Posterior cingulate gyrus (tissue), 11 donors: ENCODE results near the gene ATP6AP1.
"Not testable (repeated sequence)": the region's sequence is repeated elsewhere in the genome, so short reads cannot be mapped to it uniquely, and the experiment has no call there.

ENCODE experiments used
- DNase-seq, 10 donors: peaks; one replicate each; pipeline versions ENCODE4 v3.0.0 to v3.0.0-alpha.2; 2020 to 2021; ENCODE audit warnings: mixed read lengths in 3 of 10
- intact Hi-C: fragments of 100-400 bp; cut with DNase I; formaldehyde crosslinking; loops from one replicate; pipeline ENCODE4 v1.15.1; 2023

ATP6AP1 gene

GRCh38 chrX:154428176-154429171, at the start of gene ATP6AP1:
TSS of gene ATP6AP1 (plus strand) at chrX:154428677. CDS start at chrX:154428693, 16 bp downstream.
- DNase-seq = peak; percentile 86 to 99 (median 88)
- intact Hi-C loops = no loop called here

DNA sequence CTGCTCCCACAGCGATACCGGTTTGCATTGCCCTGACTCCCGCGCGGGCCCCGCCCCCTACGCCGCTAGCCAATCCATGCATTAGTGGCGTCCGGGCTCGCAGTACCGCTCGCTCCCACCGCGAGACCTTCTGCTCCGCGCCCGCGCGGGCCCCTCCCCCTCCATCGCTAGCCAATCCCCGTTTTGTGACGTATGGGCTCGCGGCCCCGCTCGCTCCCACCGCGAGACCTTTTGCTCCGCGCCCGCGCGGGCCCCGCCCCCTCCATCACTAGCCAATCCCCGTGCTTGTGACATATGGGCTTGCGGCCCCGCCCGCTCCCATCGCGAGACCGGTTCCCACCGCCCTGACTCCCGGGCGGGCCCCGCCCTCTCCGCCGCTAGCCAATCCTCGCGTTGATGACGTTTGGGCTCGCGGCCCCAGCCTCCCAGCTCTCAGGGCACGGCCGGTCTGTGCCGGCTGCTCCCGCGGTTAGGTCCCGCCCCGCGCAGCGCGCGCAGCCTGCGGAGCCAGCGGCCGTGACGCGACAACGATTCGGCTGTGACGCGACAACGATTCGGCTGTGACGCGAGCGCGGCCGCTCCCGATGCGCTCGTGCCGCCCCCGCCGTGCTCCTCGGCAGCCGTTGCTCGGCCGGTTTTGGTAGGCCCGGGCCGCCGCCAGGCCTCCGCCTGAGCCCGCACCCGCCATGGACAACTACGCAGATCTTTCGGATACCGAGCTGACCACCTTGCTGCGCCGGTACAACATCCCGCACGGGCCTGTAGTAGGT, 49.5 kb upstream of the ATP6AP1 start, which contains the start of gene EMD:
EMD (plus strand) TSS at position 497 of the 770 bp plus-strand sequence; CDS start at position 687, 190 bp downstream.
- peak; percentile 91 to 99 (median 96) for DNase-seq
- intact Hi-C loops = no loop called here

DNA sequence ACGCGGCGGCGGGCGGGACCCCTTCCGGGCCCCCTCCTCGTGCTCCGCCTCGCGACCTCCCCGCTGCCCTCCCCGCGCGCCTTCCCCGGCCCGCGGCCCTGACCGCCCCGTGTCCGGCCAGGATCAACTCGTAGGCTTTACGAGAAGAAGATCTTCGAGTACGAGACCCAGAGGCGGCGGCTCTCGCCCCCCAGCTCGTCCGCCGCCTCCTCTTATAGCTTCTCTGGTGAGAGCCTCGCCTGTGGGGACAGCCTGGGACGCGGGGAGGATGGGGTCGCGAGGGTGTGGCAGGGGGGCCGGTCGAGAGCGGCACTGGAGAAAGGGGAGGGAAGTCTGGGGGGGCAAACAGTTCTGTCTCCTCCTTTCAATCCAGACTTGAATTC, 48.9 kb upstream of the ATP6AP1 start:
- intact Hi-C loops = no loop called here
- peak in 1 of 10 donors; percentile 77 for DNase-seq

- intact Hi-C loops = no loop called here
- DNase-seq = no peak
Measured at GRCh38 chrX:154380153-154380552, 48.3 kb upstream of the ATP6AP1 start.

- DNase-seq = no peak
- intact Hi-C loops = no loop called here
Measured at GRCh38 chrX:154380787-154381186, 47.7 kb upstream of the ATP6AP1 start.

GRCh38 chrX:154381271-154381670, 47.2 kb upstream of the ATP6AP1 start:
- no peak for DNase-seq
- intact Hi-C loops = no loop called here

DNA sequence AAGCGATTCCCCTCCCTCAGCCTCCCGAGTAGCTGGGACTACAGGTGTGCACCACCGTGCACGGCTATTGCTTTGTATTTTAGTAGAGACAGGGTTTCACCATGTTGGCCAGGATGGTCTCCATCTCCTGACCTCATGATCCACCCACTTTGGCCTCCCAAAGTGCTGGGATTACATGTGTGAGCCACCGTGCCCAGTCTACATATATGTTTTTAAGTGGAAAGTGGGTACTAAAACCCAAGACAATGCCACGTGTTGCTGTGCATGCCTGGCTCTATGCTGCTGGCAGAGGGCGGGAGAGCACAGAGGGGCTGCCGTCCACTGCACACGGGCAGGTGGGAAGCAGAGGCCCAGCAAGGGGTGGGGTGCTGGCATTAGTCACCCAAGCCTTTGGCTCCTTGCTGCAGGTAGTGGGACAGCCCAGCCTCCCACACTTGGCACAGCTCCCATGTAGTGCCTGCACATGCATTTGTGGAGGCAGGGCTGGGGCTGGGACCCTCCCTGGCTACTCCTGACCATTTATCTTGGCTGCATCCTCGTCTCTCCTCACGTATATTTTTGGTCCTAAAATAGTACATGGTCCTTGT, 45.9 kb upstream of the ATP6AP1 start:
- intact Hi-C loops = no loop called here
- DNase-seq = no peak

GRCh38 chrX:154383359-154384283, 44.9 kb upstream of the ATP6AP1 start:
- DNase-seq = no peak
- intact Hi-C loops = no loop called here

DNA sequence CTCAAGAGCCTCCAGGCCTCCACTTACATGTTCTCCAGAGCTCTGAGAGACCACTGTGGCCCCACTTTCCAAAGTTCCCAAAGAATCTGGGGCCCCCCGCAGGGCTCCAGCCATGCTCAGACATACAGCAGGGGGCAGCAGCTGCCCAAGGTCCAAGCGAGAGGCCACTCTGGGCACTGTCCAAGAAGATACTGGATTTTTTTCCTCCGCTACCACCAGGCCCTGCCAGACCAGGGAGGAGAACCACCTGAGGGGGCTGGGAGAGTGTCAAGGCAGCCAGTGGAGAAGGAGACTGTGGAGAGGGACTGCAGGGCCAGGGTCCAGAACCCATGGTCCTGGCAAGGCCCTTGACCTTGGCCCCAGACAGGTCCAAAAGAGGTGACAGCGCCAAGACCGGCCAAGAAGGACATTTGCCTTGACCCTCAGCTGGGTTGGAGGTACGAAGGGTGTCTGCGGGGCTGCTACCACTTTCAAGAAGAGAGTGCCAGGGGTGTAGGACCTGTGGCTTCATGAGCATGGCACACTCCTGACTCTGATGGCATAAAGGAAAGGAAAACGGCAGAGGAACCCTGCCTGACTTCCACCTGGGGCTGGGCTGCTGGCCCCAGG, 44.1 kb upstream of the ATP6AP1 start:
- intact Hi-C loops = no loop called here
- no peak for DNase-seq

DNA sequence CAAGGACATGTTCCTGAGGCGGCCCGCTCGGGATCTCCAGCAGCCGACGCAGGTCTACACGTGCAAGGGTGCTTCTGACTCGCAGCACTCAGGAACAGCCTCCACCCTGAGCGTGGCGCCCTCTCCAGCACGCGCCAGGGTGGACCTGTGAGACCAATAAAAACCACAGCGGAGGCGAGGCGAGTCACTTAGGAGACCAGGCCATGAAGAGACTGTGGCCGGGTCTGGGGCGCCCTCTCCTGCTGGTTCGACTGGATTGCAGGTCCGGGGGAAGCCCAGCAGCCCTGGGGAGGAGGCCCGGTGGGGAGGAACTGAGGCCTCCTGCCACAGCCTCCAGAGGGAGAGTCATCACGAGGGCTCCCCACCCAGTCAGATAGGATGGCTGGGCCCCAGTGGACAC, 40.4 kb upstream of the ATP6AP1 start:
- intact Hi-C loops, DNase-seq: not testable (repeated sequence)

- intact Hi-C loops, DNase-seq: not testable (repeated sequence)
Measured at GRCh38 chrX:154388649-154389048, 39.8 kb upstream of the ATP6AP1 start.

GRCh38 chrX:154389812-154390747, 38.4 kb upstream of the ATP6AP1 start:
- intact Hi-C loops, DNase-seq: not testable (repeated sequence)

DNA sequence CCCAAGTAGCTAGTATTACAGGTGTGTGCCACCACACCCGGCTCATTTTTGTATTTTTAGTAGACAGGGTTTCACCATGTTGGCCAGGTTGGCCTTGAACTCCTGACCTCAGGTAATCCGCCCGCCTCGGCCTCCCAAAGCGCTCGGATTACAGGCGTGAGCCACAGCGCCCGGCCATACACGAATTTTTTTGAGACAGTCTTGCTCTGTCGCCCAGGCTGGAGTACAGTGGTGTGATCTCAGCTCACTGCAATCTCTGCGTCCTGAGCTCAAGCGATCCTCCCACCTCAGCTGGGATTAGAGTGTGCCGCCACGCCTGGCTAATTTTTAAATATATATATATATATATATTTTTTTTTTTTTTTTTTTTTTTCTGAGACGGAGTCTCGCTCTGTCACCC, 32.1 kb upstream of the ATP6AP1 start:
- DNase-seq = not testable (repeated sequence)
- intact Hi-C loops = loop anchor here (5.0 kb wide), 1 partner anchor 136 kb away; no protein-coding TSS in a partner anchor

- DNase-seq = peak in 9 of 10 donors; percentile 25 to 93 (median 51)
- intact Hi-C loops = loop anchor here (5.0 kb wide), 1 partner anchor 135 kb away; no protein-coding TSS in a partner anchor
Measured at GRCh38 chrX:154396973-154397887, 31.2 kb upstream of the ATP6AP1 start.

DNA sequence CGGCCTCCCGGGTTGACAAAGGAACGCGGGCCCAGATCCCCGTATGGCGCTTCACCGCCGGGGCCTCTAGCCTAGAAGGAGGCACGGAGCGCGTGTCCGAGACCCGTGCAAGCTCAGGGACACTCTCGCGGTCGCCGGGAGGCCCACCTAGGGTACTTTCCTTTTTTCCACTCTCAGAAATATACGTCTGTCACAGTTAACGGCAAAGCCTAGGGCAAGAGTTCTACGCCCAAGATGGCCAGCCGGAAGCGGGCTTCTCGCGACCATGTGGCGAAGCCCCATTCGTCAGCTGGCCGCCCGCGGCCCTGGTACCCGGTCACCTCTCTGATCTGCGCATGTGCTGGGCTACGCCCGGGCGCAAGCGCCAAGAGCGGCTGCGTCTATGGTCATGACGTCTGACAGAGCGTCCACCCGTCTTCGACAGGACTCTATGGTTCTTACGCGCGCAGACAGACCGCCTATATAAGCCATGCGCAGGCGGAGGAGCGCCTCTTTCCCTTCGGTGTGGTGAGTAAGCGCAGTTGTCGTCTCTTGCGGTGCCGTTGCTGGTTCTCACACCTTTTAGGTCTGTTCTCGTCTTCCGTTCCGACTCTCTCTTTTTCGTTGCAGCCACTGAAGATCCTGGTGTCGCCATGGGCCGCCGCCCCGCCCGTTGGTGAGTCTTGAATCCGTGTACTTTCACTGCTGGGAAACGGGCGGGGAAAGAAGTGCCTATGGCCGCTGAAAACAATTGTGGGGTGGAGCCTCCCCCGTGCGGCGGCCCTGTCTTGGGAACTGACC, 30.4 kb upstream of the ATP6AP1 start, which contains the start of gene RPL10:
RPL10 (plus strand) TSS at position 490 of the 780 bp plus-strand sequence; CDS start at position 633, 143 bp downstream.
- intact Hi-C loops = loop anchor here (5.0 kb wide), 1 partner anchor 134 kb away; no protein-coding TSS in a partner anchor
- peak; percentile 88 to 99 (median 91) for DNase-seq
